WERI-Rb-1 (cell line): ENCODE results near the gene SEMA3C.
A peak's percentile ranks its signal among the peaks of the same experiment; 100 is the strongest.

Source experiments
- DNase-seq: peaks from one replicate; pipeline ENCODE4 v3.0.0-alpha.2; 2020
- H3K27ac ChIP-seq: fragments of 250-450 bp; sonication (Bioruptor Pico); 2 replicates; pipeline ENCODE4 v1.5.1; 2020; ENCODE audit warnings: mild to moderate bottlenecking, moderate library complexity
- H3K27me3 ChIP-seq: fragments of 250-450 bp; sonication (Bioruptor Pico); 2 replicates; pipeline ENCODE4 v1.5.1; 2021; ENCODE audit warnings: mild to moderate bottlenecking, low read depth, moderate library complexity; ENCODE audit not compliant: insufficient read depth, severe bottlenecking
- H3K36me3 ChIP-seq: fragments of 250-450 bp; sonication (Bioruptor Pico); 2 replicates; pipeline ENCODE4 v1.5.1; 2020; ENCODE audit warnings: mild to moderate bottlenecking, moderate library complexity
- H3K4me3 ChIP-seq: 2 replicates; pipeline ENCODE4 v1.5.1; 2011; ENCODE audit warnings: low read depth, mild to moderate bottlenecking, control low read depth, low read length
- H3K9me3 ChIP-seq: fragments of 250-450 bp; sonication (Bioruptor Pico); 2 replicates; pipeline ENCODE4 v1.5.1; 2021; ENCODE audit warnings: mild to moderate bottlenecking, moderate library complexity; ENCODE audit not compliant: severe bottlenecking
- TF ChIP-seq, protein P1 (sequence below): IDR thresholded peaks from 2 replicates; pipeline ENCODE4 v1.5.1; 2011; ENCODE audit warnings: low read depth, mild to moderate bottlenecking, control low read depth, inconsistent platforms, low read length

The SEMA3C gene

DNA sequence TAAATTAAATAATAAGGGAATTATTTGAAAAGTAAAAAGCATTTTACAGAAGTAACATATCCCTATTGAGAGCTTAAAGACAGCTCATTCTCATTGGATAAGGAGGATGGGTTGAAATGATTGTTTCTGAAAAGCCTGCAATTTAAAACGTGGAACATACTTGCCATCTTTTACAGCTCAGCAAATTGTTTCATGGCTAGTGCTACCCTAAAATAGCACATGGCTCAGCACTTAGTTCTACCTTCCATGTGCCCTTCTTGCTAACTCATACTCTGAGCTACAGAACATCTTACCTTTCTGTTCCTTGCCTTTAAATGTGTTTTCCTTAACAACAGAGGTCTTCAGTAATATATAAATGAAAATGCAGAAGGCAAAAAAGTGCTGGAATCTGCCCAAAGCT, 8.6 kb downstream of the SEMA3C start:
- TF ChIP-seq, protein P1, sequence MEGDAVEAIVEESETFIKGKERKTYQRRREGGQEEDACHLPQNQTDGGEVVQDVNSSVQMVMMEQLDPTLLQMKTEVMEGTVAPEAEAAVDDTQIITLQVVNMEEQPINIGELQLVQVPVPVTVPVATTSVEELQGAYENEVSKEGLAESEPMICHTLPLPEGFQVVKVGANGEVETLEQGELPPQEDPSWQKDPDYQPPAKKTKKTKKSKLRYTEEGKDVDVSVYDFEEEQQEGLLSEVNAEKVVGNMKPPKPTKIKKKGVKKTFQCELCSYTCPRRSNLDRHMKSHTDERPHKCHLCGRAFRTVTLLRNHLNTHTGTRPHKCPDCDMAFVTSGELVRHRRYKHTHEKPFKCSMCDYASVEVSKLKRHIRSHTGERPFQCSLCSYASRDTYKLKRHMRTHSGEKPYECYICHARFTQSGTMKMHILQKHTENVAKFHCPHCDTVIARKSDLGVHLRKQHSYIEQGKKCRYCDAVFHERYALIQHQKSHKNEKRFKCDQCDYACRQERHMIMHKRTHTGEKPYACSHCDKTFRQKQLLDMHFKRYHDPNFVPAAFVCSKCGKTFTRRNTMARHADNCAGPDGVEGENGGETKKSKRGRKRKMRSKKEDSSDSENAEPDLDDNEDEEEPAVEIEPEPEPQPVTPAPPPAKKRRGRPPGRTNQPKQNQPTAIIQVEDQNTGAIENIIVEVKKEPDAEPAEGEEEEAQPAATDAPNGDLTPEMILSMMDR = no peak
- H3K27ac ChIP-seq = no peak overlapping the region
- no peaks in the 10 kb centered on the region for H3K27me3 ChIP-seq
- H3K4me3 ChIP-seq = no peak overlapping the region
- no peaks in the 10 kb centered on the region for H3K9me3 ChIP-seq
- H3K36me3 ChIP-seq = no peaks in the 10 kb centered on the region
- DNase-seq = no peak

DNA sequence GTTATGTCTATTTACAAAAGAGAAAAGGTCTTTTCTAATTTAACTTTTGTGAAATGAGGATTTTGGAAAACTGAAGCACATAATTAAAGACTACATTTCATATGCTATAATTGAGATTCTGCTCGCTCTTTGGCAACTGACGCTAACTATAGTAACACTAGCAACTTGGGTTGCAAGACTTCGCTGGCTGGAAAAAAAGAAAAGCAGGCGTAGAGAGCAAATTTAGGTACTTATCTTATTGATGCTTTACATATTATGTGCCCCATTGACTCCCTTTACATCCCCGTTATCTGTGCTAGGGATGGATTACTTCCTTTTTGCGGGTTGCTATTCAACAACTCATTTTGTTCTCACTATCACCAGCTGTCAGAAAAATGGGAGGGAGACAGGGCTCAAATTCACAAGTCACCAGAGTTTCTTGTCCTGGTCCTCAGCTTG, 10.5 kb downstream of the SEMA3C start:
- DNase-seq = no peak
- Histone ChIP-seq H3K9me3 (no peaks in the 10 kb centered on the region), H3K4me3 (no peak overlapping the region), H3K36me3 (no peaks in the 10 kb centered on the region), H3K27me3 (no peaks in the 10 kb centered on the region), H3K27ac (no peak overlapping the region)
- TF ChIP-seq, protein P1 = no peak

DNA sequence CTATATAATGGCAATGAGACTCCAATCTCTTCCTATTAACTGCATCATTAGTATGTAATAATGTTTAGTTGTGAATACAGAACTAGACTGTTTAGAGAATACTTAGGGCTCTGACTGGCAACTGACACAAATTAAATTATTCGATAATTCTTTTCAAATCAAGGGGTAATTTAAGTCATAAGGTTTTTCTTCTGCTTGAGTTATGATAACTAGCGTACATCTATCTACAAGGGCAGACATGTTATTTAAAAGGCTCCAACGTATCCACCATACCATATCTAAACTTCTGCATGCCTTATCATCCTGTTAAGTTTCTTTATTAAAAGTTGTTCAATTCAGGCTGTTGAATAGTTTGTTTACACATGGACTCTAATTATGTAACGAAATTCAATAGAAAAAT, 11.2 kb downstream of the SEMA3C start:
- Histone ChIP-seq H3K36me3 (no peaks in the 10 kb centered on the region), H3K9me3 (no peaks in the 10 kb centered on the region), H3K27ac (no peak overlapping the region), H3K27me3 (no peaks in the 10 kb centered on the region), H3K4me3 (no peak overlapping the region)
- no peak for DNase-seq
- TF ChIP-seq, protein P1 = no peak

DNA sequence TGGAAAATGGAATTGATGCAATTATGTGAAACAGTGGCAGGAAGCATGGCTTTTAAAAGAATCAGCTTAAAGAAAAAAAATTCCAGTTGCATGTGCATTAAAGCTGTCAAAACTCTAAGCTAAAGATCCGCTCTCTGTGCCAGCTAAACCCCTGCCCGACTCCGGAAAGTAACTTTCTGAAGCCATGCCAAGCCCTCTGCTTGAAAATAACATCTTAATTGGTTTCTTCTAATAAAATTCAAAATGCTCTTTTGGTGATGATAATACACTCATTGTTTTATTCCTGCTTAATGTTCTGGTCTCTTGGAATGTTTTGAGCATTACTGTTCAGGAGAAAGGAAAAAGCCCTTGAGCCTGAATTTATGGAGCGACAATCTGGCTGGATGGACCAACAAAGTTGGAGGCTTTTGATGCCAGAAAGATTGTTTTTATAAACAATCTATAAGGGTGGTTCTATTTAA, 11.7 kb downstream of the SEMA3C start:
- Histone ChIP-seq H3K27me3 (no peaks in the 10 kb centered on the region), H3K9me3 (no peaks in the 10 kb centered on the region), H3K4me3 (no peak overlapping the region), H3K36me3 (no peaks in the 10 kb centered on the region), H3K27ac (no peak overlapping the region)
- no peak for DNase-seq
- TF ChIP-seq, protein P1 = no peak

DNA sequence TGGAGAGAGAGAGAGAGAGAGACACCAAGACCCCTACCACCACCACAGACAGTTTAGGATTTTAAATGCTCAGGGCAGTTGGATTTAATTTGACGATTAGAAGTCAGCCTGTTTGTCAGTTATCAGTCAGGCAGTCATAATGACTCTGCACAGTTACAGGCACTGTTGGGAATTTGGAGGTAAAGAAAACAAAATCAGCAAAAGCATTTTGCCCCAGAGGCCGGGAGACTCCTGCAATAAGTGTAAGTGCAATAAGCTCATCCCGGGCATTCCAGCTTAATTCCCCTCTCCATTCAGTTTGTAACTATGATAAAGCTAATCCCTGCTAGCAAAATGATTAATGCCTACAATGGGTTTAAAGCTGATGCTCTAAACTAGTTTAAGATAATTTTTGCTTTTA, 13.5 kb downstream of the SEMA3C start:
- H3K4me3 ChIP-seq = peak overlapping the region; percentile 1; the same call in 1 of the 2 replicates
- H3K9me3 ChIP-seq = no peaks in the 10 kb centered on the region
- peak overlapping the region; percentile 21 for H3K27ac ChIP-seq
- no peaks in the 10 kb centered on the region for H3K27me3 ChIP-seq
- no peaks in the 10 kb centered on the region for H3K36me3 ChIP-seq
- DNase-seq = peak; percentile 67
- TF ChIP-seq, protein P1 = no peak

DNA sequence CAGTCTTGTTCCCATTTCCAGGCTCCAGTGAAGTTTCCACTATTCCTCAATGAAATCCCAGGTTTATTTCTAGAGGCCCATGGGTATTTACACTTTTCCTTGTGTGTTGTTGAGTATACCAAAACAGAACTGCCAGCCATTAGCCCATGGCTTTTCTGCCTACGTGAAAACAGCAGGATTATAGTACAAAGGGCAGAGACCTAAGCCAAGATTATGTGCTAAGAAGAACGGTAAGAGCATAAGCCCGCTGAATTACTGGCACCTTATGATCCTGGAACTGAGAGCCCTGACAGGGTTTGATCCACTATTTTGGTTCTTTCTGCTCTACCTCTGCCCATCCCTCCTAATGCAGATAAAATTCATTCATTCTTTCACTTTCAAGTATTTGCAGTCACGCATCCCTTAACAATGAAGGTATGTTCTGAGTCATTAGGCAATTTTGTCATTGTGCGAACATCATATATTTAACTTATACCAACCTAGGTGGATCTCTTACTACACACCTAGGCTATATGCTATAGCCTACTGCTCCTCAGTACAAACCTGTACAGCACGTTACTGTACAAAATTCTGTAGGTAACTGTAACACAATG, 16.0 kb downstream of the SEMA3C start:
- TF ChIP-seq, protein P1 = no peak
- Histone ChIP-seq H3K36me3 (no peaks in the 10 kb centered on the region), H3K4me3 (no peak overlapping the region), H3K27me3 (no peaks in the 10 kb centered on the region), H3K9me3 (no peaks in the 10 kb centered on the region), H3K27ac (no peak overlapping the region; the same call in 1 of the 2 replicates)
- peak; percentile 63 for DNase-seq
